Tibial nerve (tissue), 4 donors: ENCODE data around the gene CKAP5.

ENCODE experiments used
- CTCF ChIP-seq, 5 experiments: fragments of 200-600 bp in 3 of 5; fragments of 450-650 bp in 2 of 5; sonication (generic) in 3 of 5; IDR thresholded peaks; one replicate each; pipeline ENCODE4 v1.5.1; 2016 to 2019; ENCODE audit warnings: antibody characterized with exemption in 5 of 5, mild to moderate bottlenecking in 3 of 5, moderate library complexity in 2 of 5
- EP300 ChIP-seq, 2 donors: sonication (generic); formaldehyde crosslinking; IDR thresholded peaks; one replicate each; pipeline ENCODE4 v1.6.1; 2017; ENCODE audit warnings: antibody characterized with exemption in 2 of 2, mild to moderate bottlenecking in 1 of 2
- POLR2A ChIP-seq, 2 donors: fragments of 450-650 bp; IDR thresholded peaks; one replicate each; pipeline ENCODE4 v1.6.1; 2017; ENCODE audit warnings: antibody characterized with exemption in 2 of 2, mild to moderate bottlenecking in 2 of 2, moderate library complexity in 2 of 2

GRCh38 chr11:46755962-46756361, 90.1 kb downstream of the CKAP5 start:
- TF ChIP-seq CTCF (IDR thresholded peaks at IDR 0.05) (no peak), EP300 (IDR thresholded peaks at IDR 0.05) (no peak), POLR2A (IDR thresholded peaks at IDR 0.05) (no peak)
